ENCODE data around the gene NEK9. TPM values are rescaled to one million over a fixed set of nuclear protein-coding genes. Genes with fewer than 3 reads are reported as not detected.

The NEK9 gene
- total RNA-seq, 2 donors from 2014 or later = 49.5 to 57.3 TPM

DNA sequence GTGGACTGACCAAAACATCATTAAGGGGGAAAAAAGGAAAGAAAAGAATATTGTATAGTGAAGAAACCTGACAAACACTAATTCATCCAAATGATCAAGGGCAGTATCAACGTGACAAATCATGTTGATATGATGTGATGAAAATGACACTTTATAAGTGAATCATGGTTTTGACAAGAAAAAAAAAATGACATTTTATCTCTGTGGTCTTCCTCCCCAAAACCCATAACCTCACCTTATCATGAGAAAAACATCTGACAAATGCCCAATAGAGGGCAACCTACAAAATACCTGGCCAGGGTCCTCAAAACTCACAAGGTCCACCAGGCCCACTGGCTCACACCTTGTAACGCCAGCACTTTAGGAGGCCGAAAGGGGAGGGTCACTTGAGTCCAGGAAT is 35.8 kb upstream of the NEK9 start:
- DNase-seq = no peak
- Histone ChIP-seq H3K27ac (no peak overlapping the region), H3K9ac (ENCODE audit: low read depth in 2 of 2, low read length in 2 of 2) (no peak overlapping the region), H3K36me3 (no peaks in the 10 kb centered on the region), H3K4me1 (peaks cover 4% of the 10 kb centered on the region), H3K9me3 (no peaks in the 10 kb centered on the region), H3K27me3 (no peaks in the 10 kb centered on the region), H3K4me3 (no peak overlapping the region)
- TF ChIP-seq, protein P1, sequence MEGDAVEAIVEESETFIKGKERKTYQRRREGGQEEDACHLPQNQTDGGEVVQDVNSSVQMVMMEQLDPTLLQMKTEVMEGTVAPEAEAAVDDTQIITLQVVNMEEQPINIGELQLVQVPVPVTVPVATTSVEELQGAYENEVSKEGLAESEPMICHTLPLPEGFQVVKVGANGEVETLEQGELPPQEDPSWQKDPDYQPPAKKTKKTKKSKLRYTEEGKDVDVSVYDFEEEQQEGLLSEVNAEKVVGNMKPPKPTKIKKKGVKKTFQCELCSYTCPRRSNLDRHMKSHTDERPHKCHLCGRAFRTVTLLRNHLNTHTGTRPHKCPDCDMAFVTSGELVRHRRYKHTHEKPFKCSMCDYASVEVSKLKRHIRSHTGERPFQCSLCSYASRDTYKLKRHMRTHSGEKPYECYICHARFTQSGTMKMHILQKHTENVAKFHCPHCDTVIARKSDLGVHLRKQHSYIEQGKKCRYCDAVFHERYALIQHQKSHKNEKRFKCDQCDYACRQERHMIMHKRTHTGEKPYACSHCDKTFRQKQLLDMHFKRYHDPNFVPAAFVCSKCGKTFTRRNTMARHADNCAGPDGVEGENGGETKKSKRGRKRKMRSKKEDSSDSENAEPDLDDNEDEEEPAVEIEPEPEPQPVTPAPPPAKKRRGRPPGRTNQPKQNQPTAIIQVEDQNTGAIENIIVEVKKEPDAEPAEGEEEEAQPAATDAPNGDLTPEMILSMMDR (IDR thresholded peaks at IDR 0.05) = no peak
- intact Hi-C loops (cut with DNase I) = no loop called here

DNA sequence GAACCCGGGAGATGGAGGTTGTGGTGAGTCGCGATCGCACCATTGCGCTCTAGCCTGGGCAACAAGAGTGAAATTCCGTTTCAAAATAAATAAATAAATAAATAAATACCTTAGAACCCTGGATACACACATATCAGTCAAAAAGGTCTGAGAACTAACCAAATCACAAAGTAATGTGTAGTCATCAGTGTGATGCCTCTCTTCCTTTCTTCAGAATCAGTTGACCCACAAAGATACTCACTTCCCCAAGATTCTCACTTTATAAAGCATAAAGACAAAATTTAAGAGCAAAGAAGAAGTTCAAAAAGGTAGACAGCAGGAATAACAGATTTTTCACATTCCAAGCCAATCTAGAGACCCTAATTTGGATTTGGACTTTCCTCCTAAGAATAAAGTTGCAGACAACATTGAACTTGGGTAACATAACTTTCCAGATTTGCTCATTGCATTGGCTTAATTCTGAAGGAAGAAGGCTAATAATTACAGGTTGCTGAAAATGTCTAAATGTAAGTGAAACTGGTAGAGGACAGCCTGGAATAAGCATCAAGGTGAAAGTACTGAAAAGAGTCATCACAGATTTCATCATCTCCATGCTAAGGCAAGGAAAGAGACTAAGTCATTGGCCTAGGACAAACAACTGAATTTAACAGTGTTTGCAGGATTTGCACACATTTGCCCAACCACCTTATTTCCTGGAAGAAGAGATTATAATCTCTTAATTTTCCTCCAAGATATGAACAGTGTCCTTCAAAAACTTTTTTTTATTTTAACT is 32.2 kb upstream of the NEK9 start:
- H3K9me3 ChIP-seq = no peaks in the 10 kb centered on the region
- H3K4me3 ChIP-seq = no peak overlapping the region
- peaks cover 4% of the 10 kb centered on the region for H3K4me1 ChIP-seq
- H3K36me3 ChIP-seq = no peaks in the 10 kb centered on the region
- DNase-seq = no peak
- intact Hi-C loops (cut with DNase I) = no loop called here
- H3K27ac ChIP-seq = no peak overlapping the region
- no peaks in the 10 kb centered on the region for H3K27me3 ChIP-seq
- TF ChIP-seq, protein P1 (IDR thresholded peaks at IDR 0.05) = no peak
- no peak overlapping the region for H3K9ac ChIP-seq (ENCODE audit: low read depth in 2 of 2, low read length in 2 of 2)

DNA sequence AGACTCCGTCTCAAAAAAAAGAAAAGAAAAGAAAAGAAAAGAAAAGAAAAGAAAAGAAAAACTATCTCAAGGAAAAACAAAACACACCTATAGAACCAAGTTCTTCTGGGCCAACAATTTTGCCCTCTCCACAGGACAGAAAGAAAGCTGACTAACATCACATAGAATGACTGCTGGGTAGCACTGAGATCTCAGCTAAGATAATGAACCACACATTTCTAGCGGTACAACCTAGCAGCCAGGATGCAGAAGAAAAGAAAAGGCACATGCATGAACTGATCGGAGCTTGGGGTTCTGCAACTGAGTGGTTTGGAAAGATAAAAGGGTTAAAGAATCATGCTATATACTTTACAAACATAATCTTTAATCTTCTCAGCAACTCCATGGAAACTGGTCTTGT is 30.1 kb upstream of the NEK9 start:
- peaks cover 4% of the 10 kb centered on the region for H3K4me1 ChIP-seq
- no peak overlapping the region for H3K4me3 ChIP-seq
- TF ChIP-seq, protein P1 (IDR thresholded peaks at IDR 0.05) = no peak
- H3K27me3 ChIP-seq = no peaks in the 10 kb centered on the region
- no peaks in the 10 kb centered on the region for H3K9me3 ChIP-seq
- no peak overlapping the region for H3K27ac ChIP-seq
- intact Hi-C loops (cut with DNase I) = no loop called here
- no peak for DNase-seq
- no peak overlapping the region for H3K9ac ChIP-seq (ENCODE audit: low read depth in 2 of 2, low read length in 2 of 2)
- no peaks in the 10 kb centered on the region for H3K36me3 ChIP-seq

DNA sequence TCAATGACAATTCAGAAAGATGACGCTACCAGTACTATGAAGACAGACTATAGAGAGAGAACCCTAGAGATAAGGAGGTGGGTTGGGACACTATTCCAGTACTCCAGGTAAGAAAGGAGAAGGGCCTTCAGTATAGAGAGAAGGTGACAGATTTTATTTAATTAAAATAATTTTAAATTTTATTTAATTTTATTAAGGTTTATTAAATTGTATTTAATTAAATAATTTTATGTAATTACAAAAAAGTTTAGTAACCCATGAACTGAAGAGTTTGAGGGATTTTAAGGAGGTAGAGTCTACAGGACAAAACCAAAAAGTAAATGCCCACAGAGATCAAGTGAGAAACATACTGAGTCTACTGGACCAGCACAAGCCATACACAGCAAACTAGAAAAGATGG is 29.3 kb upstream of the NEK9 start:
- Histone ChIP-seq H3K9me3 (no peaks in the 10 kb centered on the region), H3K27ac (no peak overlapping the region), H3K4me1 (peaks cover 4% of the 10 kb centered on the region), H3K4me3 (no peak overlapping the region), H3K27me3 (no peaks in the 10 kb centered on the region), H3K36me3 (no peaks in the 10 kb centered on the region), H3K9ac (ENCODE audit: low read depth in 2 of 2, low read length in 2 of 2) (no peak overlapping the region)
- no peak for DNase-seq
- TF ChIP-seq, protein P1 (IDR thresholded peaks at IDR 0.05) = no peak
- intact Hi-C loops (cut with DNase I) = no loop called here

DNA sequence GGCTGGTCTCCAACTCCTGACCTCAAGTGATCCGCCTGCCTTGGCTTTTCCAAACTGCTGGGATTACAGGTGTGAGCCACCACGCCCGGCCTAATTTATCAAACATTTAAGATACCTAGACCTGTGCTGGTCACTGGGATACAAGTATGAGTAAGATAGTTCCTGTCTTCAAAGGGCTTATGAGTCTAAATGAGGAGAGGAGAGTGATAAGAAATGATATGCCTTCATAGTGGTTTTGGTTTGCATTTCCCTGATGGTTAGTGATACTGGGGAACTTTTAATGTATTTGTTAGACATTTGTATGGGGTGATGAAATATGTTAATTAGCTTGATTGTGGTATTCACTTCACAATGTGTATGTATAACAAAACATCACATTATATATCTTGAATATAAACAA is 28.3 kb upstream of the NEK9 start:
- no peak for DNase-seq
- Histone ChIP-seq H3K27ac (no peak overlapping the region), H3K36me3 (no peaks in the 10 kb centered on the region), H3K4me1 (peaks cover 4% of the 10 kb centered on the region), H3K4me3 (no peak overlapping the region), H3K9me3 (no peaks in the 10 kb centered on the region), H3K9ac (ENCODE audit: low read depth in 2 of 2, low read length in 2 of 2) (no peak overlapping the region), H3K27me3 (no peaks in the 10 kb centered on the region)
- intact Hi-C loops (cut with DNase I) = no loop called here
- TF ChIP-seq, protein P1 (IDR thresholded peaks at IDR 0.05) = no peak
